Karpas-422 (cell line): Measurements from ENCODE around the gene METTL25. TPM values are rescaled to one million over a fixed set of nuclear protein-coding genes. Genes with fewer than 3 reads are reported as not detected.
A peak's percentile ranks its signal among the peaks of the same experiment; 100 is the strongest.

Source experiments
- DNase-seq: peaks from one replicate; pipeline ENCODE4 v3.0.0-alpha.2; 2015
- H2AFZ ChIP-seq: fragments of 200-600 bp; sonication (generic); 2 replicates; pipeline ENCODE4 v1.6.1; 2014; ENCODE audit warnings: antibody characterized with exemption, low read length, mixed read lengths
- H3K27ac ChIP-seq: fragments of 200-600 bp; sonication (generic); 2 replicates; pipeline ENCODE4 v1.5.1; 2014; ENCODE audit warnings: mild to moderate bottlenecking, low read length, moderate library complexity
- H3K27me3 ChIP-seq: fragments of 200-600 bp; sonication (generic); 2 replicates; pipeline ENCODE4 v1.6.1; 2014; ENCODE audit warnings: low read length, mixed read lengths
- H3K36me3 ChIP-seq: fragments of 200-600 bp; sonication (generic); 2 replicates; pipeline ENCODE4 v1.6.1; 2014; ENCODE audit warnings: low read length, mixed read lengths; ENCODE audit not compliant: insufficient read depth
- H3K4me1 ChIP-seq: fragments of 200-600 bp; sonication (generic); 2 replicates; pipeline ENCODE4 v1.6.1; 2014; ENCODE audit warnings: mild to moderate bottlenecking, low read length, mixed read lengths
- H3K4me2 ChIP-seq: fragments of 200-600 bp; sonication (generic); 2 replicates; pipeline ENCODE4 v1.6.1; 2014; ENCODE audit warnings: low read length, low read depth, mild to moderate bottlenecking; ENCODE audit not compliant: poor library complexity, severe bottlenecking
- H3K4me3 ChIP-seq: fragments of 200-600 bp; sonication (generic); 2 replicates; pipeline ENCODE4 v1.5.1; 2014; ENCODE audit warnings: mild to moderate bottlenecking, antibody characterized with exemption, low read length, mixed read lengths
- H3K79me2 ChIP-seq: fragments of 200-600 bp; sonication (generic); 2 replicates; pipeline ENCODE4 v1.6.1; 2014; ENCODE audit warnings: mild to moderate bottlenecking, low read length, mixed read lengths
- H3K9ac ChIP-seq: fragments of 200-600 bp; sonication (generic); 2 replicates; pipeline ENCODE4 v1.6.0; 2014; ENCODE audit warnings: low read length
- H3K9me2 ChIP-seq: fragments of 200-600 bp; sonication (generic), shearing (Covaris generic); replicated peaks from 2 replicates; pipeline ENCODE4 v1.6.0; 2014; ENCODE audit warnings: mild to moderate bottlenecking, low read length, moderate library complexity; ENCODE audit not compliant: insufficient read depth
- H3K9me3 ChIP-seq: fragments of 300-700, 200-600 bp; sonication (generic); 2 replicates; pipeline ENCODE4 v1.6.1; 2014; ENCODE audit warnings: low read length, mixed read lengths
- H4K20me1 ChIP-seq: fragments of 200-600 bp; sonication (generic); 2 replicates; pipeline ENCODE4 v1.6.1; 2014; ENCODE audit warnings: mild to moderate bottlenecking, antibody characterized with exemption, low read length, low read depth; ENCODE audit not compliant: insufficient read depth
- total RNA-seq: library from RNA; depleted of rRNA; stranded (reverse); fragments of >200 nt; shearing (Covaris generic); gene quantifications from 2 replicates; pipeline ENCODE4 v1.2.3, GENCODE V29; 2014; ENCODE audit warnings: low replicate concordance

The METTL25 gene
- total RNA-seq, 1 experiment from 2014 or later = 31.6 TPM

GRCh38 chr12:82430541-82431145 lies 72.3 kb downstream of the METTL25 start:
- Histone ChIP-seq H4K20me1 (no peaks in the 10 kb centered on the region), H3K79me2 (no peaks in the 10 kb centered on the region), H3K4me1 (no peaks in the 10 kb centered on the region), H3K27ac (no peak overlapping the region), H3K27me3 (no peaks in the 10 kb centered on the region), H3K36me3 (no peaks in the 10 kb centered on the region), H3K9ac (no peak overlapping the region), H3K4me3 (no peak overlapping the region), H2AFZ (no peak overlapping the region), H3K9me2 (no peaks in the 10 kb centered on the region), H3K4me2 (no peak overlapping the region), H3K9me3 (no peaks in the 10 kb centered on the region)
- DNase-seq = no peak

DNA sequence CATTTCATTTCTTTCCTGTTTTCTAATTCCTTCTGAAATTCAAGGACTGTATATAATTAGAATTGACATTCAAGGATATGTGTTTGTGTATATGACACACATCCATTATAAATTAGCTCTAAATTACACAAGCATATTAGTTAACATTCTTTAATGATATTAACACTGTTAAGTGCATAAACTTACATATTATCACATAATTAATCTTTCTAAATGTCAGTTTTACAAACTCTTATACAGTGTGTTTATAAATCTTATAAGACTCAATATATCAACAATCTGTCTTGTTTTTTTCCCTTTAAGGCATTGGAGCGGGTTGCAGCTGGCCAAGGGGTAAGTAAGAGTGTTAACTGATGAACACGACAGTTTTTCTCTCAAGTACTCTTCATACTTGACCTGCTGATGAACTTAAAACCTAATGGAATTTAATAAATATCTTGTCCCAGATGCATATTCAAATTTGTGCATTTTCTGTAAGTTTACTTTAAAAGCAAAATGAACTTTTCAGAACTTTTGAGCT lies 76.1 kb downstream of the METTL25 start:
- Histone ChIP-seq H3K36me3 (no peaks in the 10 kb centered on the region), H3K9ac (no peak overlapping the region), H3K27ac (no peak overlapping the region), H3K4me1 (no peaks in the 10 kb centered on the region), H3K79me2 (no peaks in the 10 kb centered on the region), H3K9me2 (no peaks in the 10 kb centered on the region), H3K9me3 (no peaks in the 10 kb centered on the region), H3K4me3 (no peak overlapping the region), H3K4me2 (no peak overlapping the region), H2AFZ (no peak overlapping the region), H4K20me1 (no peaks in the 10 kb centered on the region), H3K27me3 (no peaks in the 10 kb centered on the region)
- no peak for DNase-seq

DNA sequence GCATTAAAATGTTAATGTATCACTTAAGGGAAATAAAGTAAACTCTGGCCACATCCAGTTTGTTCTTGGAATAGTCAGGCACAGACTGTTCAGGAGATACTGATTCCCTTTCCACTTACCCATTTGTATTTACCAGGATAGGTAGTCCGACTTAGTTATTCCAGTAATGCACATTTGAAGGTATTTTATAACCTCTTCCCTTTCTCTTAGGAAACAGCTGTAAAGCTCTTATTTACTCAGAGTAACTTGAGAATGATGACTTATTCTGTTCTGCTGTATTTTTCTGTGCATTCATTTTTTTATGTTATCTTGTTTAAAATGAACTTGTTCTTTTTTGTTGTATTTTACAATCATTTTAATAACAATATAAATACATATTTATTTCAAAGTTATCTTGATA lies 78.0 kb downstream of the METTL25 start:
- Histone ChIP-seq H3K9me3 (no peaks in the 10 kb centered on the region), H2AFZ (0 out of 2 replicates have a peak overlapping the region, but pooled peaks have one; percentile 28), H3K4me1 (no peaks in the 10 kb centered on the region), H3K4me2 (no peak overlapping the region), H3K27ac (no peak overlapping the region), H3K36me3 (no peaks in the 10 kb centered on the region), H4K20me1 (no peaks in the 10 kb centered on the region), H3K79me2 (no peaks in the 10 kb centered on the region), H3K9ac (no peak overlapping the region), H3K9me2 (no peaks in the 10 kb centered on the region), H3K27me3 (no peaks in the 10 kb centered on the region), H3K4me3 (no peak overlapping the region)
- DNase-seq = no peak

DNA sequence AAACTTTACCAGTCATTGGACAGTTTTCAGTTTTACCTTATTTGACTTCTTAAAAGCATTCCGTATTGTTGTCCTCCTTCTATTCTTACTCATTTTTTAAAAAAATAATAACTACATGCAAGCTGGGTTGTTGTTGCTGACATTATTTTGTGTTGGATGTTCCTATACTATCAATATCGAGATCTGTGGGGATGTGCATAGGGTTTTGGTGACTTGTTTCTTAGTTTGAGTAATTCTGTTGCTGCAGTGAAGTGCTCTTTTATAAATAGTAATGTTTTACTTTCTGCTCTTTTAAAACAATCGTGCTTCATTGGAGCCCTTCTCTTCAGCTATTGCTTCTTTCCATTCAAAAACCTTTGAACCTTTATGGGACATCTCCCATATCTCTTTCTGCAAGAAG lies 79.4 kb downstream of the METTL25 start:
- H3K27ac ChIP-seq = no peak overlapping the region

DNA sequence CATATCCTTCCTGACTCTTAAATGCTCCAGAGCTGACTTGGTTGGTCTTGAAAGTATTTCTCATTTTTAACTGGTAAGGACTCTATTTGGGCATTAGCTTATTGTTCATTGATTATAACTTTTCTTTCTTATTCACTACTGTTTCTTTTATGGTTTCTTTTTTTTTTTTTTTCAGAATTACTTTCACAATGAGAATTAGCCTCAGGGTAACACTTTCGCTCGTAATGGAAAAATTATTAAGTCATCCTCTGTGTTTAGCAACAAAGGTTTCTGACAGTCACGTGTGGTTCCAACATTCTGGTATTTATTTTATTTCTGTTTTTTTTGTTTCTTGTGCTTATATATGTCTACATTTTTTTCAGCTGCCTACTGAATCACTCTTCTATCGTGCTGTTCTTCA lies 80.0 kb downstream of the METTL25 start:
- Histone ChIP-seq H3K4me2 (no peak overlapping the region), H3K9me3 (no peaks in the 10 kb centered on the region), H3K27me3 (no peaks in the 10 kb centered on the region), H3K36me3 (0 out of 2 replicates have a peak, but pooled peaks cover 10% of the 10 kb centered on the region), H4K20me1 (no peaks in the 10 kb centered on the region), H3K27ac (no peak overlapping the region), H3K9me2 (no peaks in the 10 kb centered on the region), H3K79me2 (no peaks in the 10 kb centered on the region), H3K4me3 (no peak overlapping the region), H3K4me1 (no peaks in the 10 kb centered on the region), H3K9ac (no peak overlapping the region), H2AFZ (no peak overlapping the region)
- no peak for DNase-seq

More for the DNA sequence above, 79.4 kb downstream of the METTL25 start:
- 0 out of 2 replicates have a peak, but pooled peaks cover 6% of the 10 kb centered on the region for H3K36me3 ChIP-seq
- no peaks in the 10 kb centered on the region for H3K4me1 ChIP-seq
- no peak overlapping the region for H3K4me3 ChIP-seq
- no peak overlapping the region for H3K9ac ChIP-seq
- no peaks in the 10 kb centered on the region for H3K9me2 ChIP-seq
- no peaks in the 10 kb centered on the region for H3K79me2 ChIP-seq
- no peaks in the 10 kb centered on the region for H3K9me3 ChIP-seq
- DNase-seq = no peak
- H3K4me2 ChIP-seq = no peak overlapping the region
- H4K20me1 ChIP-seq = no peaks in the 10 kb centered on the region
- H2AFZ ChIP-seq = no peak overlapping the region
- no peaks in the 10 kb centered on the region for H3K27me3 ChIP-seq

- DNase-seq = no peak
- H3K36me3 ChIP-seq = peaks cover 13% of the 10 kb centered on the region; the same call in 1 of the 2 replicates
- no peak overlapping the region for H3K27ac ChIP-seq
- H2AFZ ChIP-seq = no peak overlapping the region
- H3K9me3 ChIP-seq = no peaks in the 10 kb centered on the region
- no peaks in the 10 kb centered on the region for H4K20me1 ChIP-seq
- no peak overlapping the region for H3K4me2 ChIP-seq
- H3K4me3 ChIP-seq = no peak overlapping the region
- H3K9me2 ChIP-seq = no peaks in the 10 kb centered on the region
- no peaks in the 10 kb centered on the region for H3K4me1 ChIP-seq
- no peaks in the 10 kb centered on the region for H3K79me2 ChIP-seq
- H3K27me3 ChIP-seq = no peaks in the 10 kb centered on the region
- no peak overlapping the region for H3K9ac ChIP-seq
Observed at GRCh38 chr12:82440885-82441284, 82.6 kb downstream of the METTL25 start.

DNA sequence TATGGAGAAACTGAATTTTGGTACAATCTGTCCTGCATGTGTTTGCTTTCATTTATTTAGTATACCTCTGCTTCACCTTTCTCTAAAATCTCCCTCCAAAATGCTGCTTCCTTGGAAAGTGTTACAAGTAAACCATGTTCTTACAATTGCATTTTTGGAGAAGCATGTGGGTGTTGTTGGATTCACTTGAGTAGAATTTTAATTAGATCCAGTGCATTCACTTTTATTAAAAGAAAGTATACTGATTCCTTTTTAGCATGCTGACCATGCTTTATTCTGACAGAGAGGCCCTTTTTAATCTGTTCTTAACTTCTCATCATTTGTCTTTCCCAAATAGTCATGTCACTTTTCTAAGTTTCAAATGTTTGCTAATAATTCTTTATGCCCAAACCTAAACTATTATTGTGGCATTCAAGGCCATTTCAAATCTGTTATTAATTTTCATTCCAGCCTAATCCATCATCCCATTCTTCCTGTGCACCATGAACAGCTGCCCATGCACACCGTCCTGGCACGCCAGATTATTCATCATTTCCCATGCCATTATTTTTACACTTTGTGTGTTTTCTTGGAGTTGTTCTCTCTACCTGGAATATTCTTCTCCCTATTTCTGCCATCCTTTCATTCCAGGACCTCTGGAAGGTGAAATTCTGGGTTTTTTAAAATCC lies 90.7 kb downstream of the METTL25 start:
- Histone ChIP-seq H3K36me3 (peaks cover 4% of the 10 kb centered on the region; the same call in 1 of the 2 replicates), H3K4me3 (no peak overlapping the region), H3K9ac (no peak overlapping the region), H3K9me3 (no peaks in the 10 kb centered on the region), H2AFZ (no peak overlapping the region), H3K4me2 (no peak overlapping the region), H4K20me1 (no peaks in the 10 kb centered on the region), H3K27me3 (no peaks in the 10 kb centered on the region), H3K4me1 (peaks cover under 1% of the 10 kb centered on the region), H3K79me2 (no peaks in the 10 kb centered on the region), H3K9me2 (no peaks in the 10 kb centered on the region), H3K27ac (no peak overlapping the region)
- DNase-seq = no peak

DNA sequence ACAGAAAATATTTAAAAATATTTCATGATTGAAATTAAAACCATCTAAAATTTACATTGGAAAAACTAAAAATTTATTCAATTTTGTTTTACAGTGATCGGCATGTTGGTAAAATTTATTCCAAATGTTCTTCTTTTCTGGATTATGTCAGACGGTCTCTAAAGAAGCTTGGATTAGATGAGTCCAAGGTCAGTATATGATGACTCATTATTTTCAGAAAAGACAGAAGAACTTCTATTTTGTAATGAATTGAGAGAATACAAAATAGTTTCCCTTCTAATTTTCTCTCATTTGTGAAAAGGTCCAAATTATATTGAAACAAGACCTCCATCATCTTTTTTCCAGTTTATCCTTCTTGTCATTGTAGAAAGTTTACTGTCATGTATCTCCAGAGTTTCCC lies 98.3 kb downstream of the METTL25 start:
- no peak overlapping the region for H2AFZ ChIP-seq
- H3K4me3 ChIP-seq = no peak overlapping the region
- H3K9ac ChIP-seq = no peak overlapping the region
- H3K36me3 ChIP-seq = 0 out of 2 replicates have a peak, but pooled peaks cover 3% of the 10 kb centered on the region
- no peaks in the 10 kb centered on the region for H3K9me3 ChIP-seq
- no peaks in the 10 kb centered on the region for H4K20me1 ChIP-seq
- DNase-seq = no peak
- H3K79me2 ChIP-seq = no peaks in the 10 kb centered on the region
- H3K27me3 ChIP-seq = no peaks in the 10 kb centered on the region
- no peak overlapping the region for H3K4me2 ChIP-seq
- H3K4me1 ChIP-seq = peaks cover 6% of the 10 kb centered on the region
- no peaks in the 10 kb centered on the region for H3K9me2 ChIP-seq
- H3K27ac ChIP-seq = no peak overlapping the region
